Liver (tissue), 9 donors: Measurements from ENCODE around the gene ANKRD6. TPM values are rescaled to one million over a fixed set of nuclear protein-coding genes. Genes with fewer than 3 reads are reported as not detected.

Experiments used
- DNase-seq: peaks from one replicate; pipeline ENCODE4 v3.0.0-alpha.2; 2017; ENCODE audit warnings: low spot score
- H3K27ac ChIP-seq, 2 donors: one replicate each; pipeline ENCODE4 v1.7.0; 2013; ENCODE audit warnings: inconsistent platforms in 2 of 2, low read length in 2 of 2, control low read depth in 1 of 2, low read depth in 1 of 2, mild to moderate bottlenecking in 1 of 2
- H3K27me3 ChIP-seq, 4 donors: one replicate each; pipeline versions ENCODE4 v1.6.1 to v1.7.0; 2013; ENCODE audit warnings: low read length in 3 of 4, inconsistent platforms in 1 of 4, mild to moderate bottlenecking in 1 of 4, moderate library complexity in 1 of 4; ENCODE audit not compliant: control insufficient read depth in 4 of 4, insufficient read depth in 4 of 4
- H3K36me3 ChIP-seq, 4 donors: one replicate each; pipeline versions ENCODE4 v1.6.1 to v1.7.0; 2013; ENCODE audit warnings: low read length in 3 of 4, mild to moderate bottlenecking in 3 of 4, low read depth in 1 of 4, moderate library complexity in 1 of 4; ENCODE audit not compliant: control insufficient read depth in 4 of 4, insufficient read depth in 3 of 4
- H3K4me1 ChIP-seq, 4 donors: one replicate each; pipeline versions ENCODE4 v1.6.1 to v1.7.0; 2013; ENCODE audit warnings: low read length in 3 of 4, mild to moderate bottlenecking in 3 of 4, moderate library complexity in 1 of 4; ENCODE audit not compliant: control insufficient read depth in 4 of 4, insufficient read depth in 4 of 4
- H3K4me3 ChIP-seq, 3 donors: one replicate each; pipeline versions ENCODE4 v1.6.1 to v1.7.0; 2013; ENCODE audit warnings: low read length in 3 of 3, control low read depth in 1 of 3, low read depth in 1 of 3, mild to moderate bottlenecking in 1 of 3
- H3K9ac ChIP-seq, 2 donors: one replicate each; pipeline ENCODE4 v1.7.0; 2013; ENCODE audit warnings: low read length in 2 of 2, mild to moderate bottlenecking in 2 of 2, moderate library complexity in 2 of 2, control low read depth in 1 of 2, low read depth in 1 of 2
- H3K9me3 ChIP-seq, 4 donors: one replicate each; pipeline versions ENCODE4 v1.6.1 to v1.7.0; 2013; ENCODE audit warnings: low read length in 3 of 4; ENCODE audit not compliant: control insufficient read depth in 4 of 4
- EGR1 ChIP-seq, 2 donors: IDR thresholded peaks; 2 replicates each; pipeline ENCODE4 v1.6.1; 2016 to 2018; ENCODE audit warnings: antibody characterized with exemption in 2 of 2, low read depth in 2 of 2
- FOXA1 ChIP-seq: IDR thresholded peaks from 2 replicates; pipeline ENCODE4 v1.6.1; 2016; ENCODE audit warnings: antibody characterized with exemption
- FOXA2 ChIP-seq: IDR thresholded peaks from 2 replicates; pipeline ENCODE4 v1.6.1; 2016; ENCODE audit warnings: antibody characterized with exemption
- GABPA ChIP-seq, 2 donors: IDR thresholded peaks in 1 of 2; conservative IDR thresholded peaks in 1 of 2; 2 replicates each; pipeline ENCODE4 v1.6.1; 2016; ENCODE audit warnings: antibody characterized with exemption in 2 of 2, mild to moderate bottlenecking in 1 of 2, moderate library complexity in 1 of 2
- HNF4A ChIP-seq, 2 donors: conservative IDR thresholded peaks; 2 replicates each; pipeline ENCODE4 v1.6.1; 2016; ENCODE audit warnings: antibody characterized with exemption in 2 of 2, mild to moderate bottlenecking in 2 of 2
- HNF4G ChIP-seq: IDR thresholded peaks from 2 replicates; pipeline ENCODE4 v1.6.1; 2016; ENCODE audit warnings: antibody characterized with exemption
- JUND ChIP-seq, 2 donors: IDR thresholded peaks; 2 replicates each; pipeline ENCODE4 v1.6.1; 2016; ENCODE audit warnings: antibody characterized with exemption in 2 of 2
- NR2F2 ChIP-seq: IDR thresholded peaks from 2 replicates; pipeline ENCODE4 v1.6.1; 2016; ENCODE audit warnings: antibody characterized with exemption
- RAD21 ChIP-seq, 2 donors: IDR thresholded peaks; 2 replicates each; pipeline ENCODE4 v1.6.1; 2016; ENCODE audit warnings: antibody characterized with exemption in 2 of 2, mild to moderate bottlenecking in 2 of 2
- RXRA ChIP-seq, 2 donors: IDR thresholded peaks; 2 replicates each; pipeline ENCODE4 v1.6.1; 2017 to 2018; ENCODE audit warnings: antibody characterized with exemption in 2 of 2, mild to moderate bottlenecking in 1 of 2
- SP1 ChIP-seq: IDR thresholded peaks from 2 replicates; pipeline ENCODE4 v1.6.1; 2018; ENCODE audit warnings: antibody characterized with exemption, mild to moderate bottlenecking
- TAF1 ChIP-seq: conservative IDR thresholded peaks from 2 replicates; pipeline ENCODE4 v1.6.1; 2016; ENCODE audit warnings: antibody characterized with exemption, mild to moderate bottlenecking
- YY1 ChIP-seq: IDR thresholded peaks from 2 replicates; pipeline ENCODE4 v1.6.1; 2016; ENCODE audit warnings: antibody characterized with exemption, mild to moderate bottlenecking
- WGBS: extraction: QIAGEN DNeasy Blood & Tissue Kit; methylation state at CpG from one replicate; pipeline ENCODE4 v1.1.7; 2013; 5-methylcytosine and 5-hydroxymethylcytosine counted together
- polyA plus RNA-seq, 2 donors: library from polyadenylated mRNA; stranded (reverse) in 1 of 2; unstranded in 1 of 2; fragments of 200-250 nt in 1 of 2; fragments of >200 nt in 1 of 2; fragmentation: Nextera tagmentation in 1 of 2; extraction: Ambion mirVana in 1 of 2; gene quantifications; one replicate each; pipeline versions ENCODE4 v1.2.1 to v1.2.3, GENCODE V29; 2013 to 2015
- total RNA-seq, 2 donors: library from RNA; depleted of rRNA; stranded (reverse); fragments of >200 nt; gene quantifications; one replicate each; pipeline ENCODE4 v1.2.3, GENCODE V29; 2014
- TF ChIP-seq, protein P1 (sequence below): IDR thresholded peaks from 2 replicates; pipeline ENCODE4 v1.6.1; 2016; ENCODE audit warnings: antibody characterized with exemption
- TF ChIP-seq, protein P2 (sequence below): IDR thresholded peaks from 2 replicates; pipeline ENCODE4 v1.6.1; 2016; ENCODE audit warnings: antibody characterized with exemption, mild to moderate bottlenecking
- TF ChIP-seq, protein P3 (sequence below): fragments of 150-350 bp; IDR thresholded peaks from 2 replicates; pipeline ENCODE4 v1.5.1; 2017; ENCODE audit warnings: improper control_type of control experiment, low read depth, low read length; ENCODE audit not compliant: missing input control
- TF ChIP-seq, protein P4 (sequence below): IDR thresholded peaks from 2 replicates; pipeline ENCODE4 v1.6.1; 2016; ENCODE audit warnings: antibody characterized with exemption
- TF ChIP-seq, protein P5 (sequence below): IDR thresholded peaks from 2 replicates; pipeline ENCODE4 v1.6.1; 2016; ENCODE audit warnings: antibody characterized with exemption
- donor health status: healthy.
- donor health status: healthy.
- donor health status: healthy.
- donor health status: healthy.
- donor health status: healthy.

ANKRD6 gene
- total and polyA plus RNA-seq, 4 donors, result 2.9 to 9.2 (median 3.8) TPM

DNA sequence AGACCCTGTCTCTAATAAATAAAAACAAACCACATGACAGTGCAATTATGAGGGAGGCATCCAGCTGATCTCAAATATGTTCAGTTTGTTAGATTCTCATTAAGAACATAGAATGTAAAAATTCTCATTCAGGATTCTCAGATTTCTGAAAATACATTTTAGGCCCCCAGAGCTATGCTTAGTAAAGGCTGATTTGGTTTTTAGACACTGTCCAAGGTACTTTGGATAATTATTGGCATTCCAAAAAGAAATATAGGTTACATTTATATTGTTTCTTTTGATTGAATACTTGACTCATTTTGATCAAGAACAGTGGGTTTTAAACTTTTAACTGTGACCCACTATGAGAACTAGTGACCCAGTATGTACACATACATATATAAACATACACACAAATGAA is 55.5 kb downstream of the ANKRD6 start:
- H3K27ac ChIP-seq, result no peak overlapping the region

DNA sequence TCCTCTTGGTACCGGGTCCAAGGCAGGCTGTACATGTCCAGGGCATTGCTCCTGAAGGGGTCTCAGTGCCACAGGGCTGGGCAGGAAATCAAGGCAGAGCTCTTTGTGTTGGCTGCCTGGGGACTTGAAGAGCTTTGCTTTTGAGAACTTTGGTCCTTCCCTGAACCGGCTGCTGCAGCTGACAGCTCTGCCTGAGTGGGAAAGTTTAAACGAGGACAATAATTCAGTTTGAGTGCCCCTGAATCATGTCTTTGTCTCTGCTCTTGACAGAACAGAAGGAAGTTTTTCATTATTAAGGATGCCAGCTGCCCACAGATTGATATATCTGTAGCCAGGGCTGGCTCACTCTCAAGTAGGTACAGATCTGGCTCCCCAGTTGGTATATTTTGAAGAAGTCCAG is 56.1 kb downstream of the ANKRD6 start:
- Histone ChIP-seq H3K9ac (no peak overlapping the region), H3K9me3 (no peaks in the 10 kb centered on the region), H3K27me3 (no peaks in the 10 kb centered on the region), H3K4me1 (no peaks in the 10 kb centered on the region), H3K27ac (no peak overlapping the region), H3K36me3 (no peaks in the 10 kb centered on the region), H3K4me3 (no peak overlapping the region)
- WGBS, result 78% methylated on average over 3 of the region's 3 CpGs
- no peak for DNase-seq
- TF ChIP-seq SP1 (no peak), YY1 (no peak), RXRA (IDR thresholded peaks at IDR 0.05) (no peak), EGR1 (IDR thresholded peaks at IDR 0.05; ENCODE audit: low read depth in 2 of 2) (no peak), HNF4A (conservative IDR thresholded peaks at IDR 0.05) (no peak), TAF1 (no peak), GABPA (IDR thresholded peaks at IDR 0.05 in 1 of 2, conservative IDR thresholded peaks at IDR 0.05 in 1 of 2) (no peak), HNF4G (no peak), JUND (IDR thresholded peaks at IDR 0.05) (no peak), FOXA2 (no peak), FOXA1 (no peak), NR2F2 (no peak), RAD21 (IDR thresholded peaks at IDR 0.05) (no peak)
- TF ChIP-seq, protein P1, sequence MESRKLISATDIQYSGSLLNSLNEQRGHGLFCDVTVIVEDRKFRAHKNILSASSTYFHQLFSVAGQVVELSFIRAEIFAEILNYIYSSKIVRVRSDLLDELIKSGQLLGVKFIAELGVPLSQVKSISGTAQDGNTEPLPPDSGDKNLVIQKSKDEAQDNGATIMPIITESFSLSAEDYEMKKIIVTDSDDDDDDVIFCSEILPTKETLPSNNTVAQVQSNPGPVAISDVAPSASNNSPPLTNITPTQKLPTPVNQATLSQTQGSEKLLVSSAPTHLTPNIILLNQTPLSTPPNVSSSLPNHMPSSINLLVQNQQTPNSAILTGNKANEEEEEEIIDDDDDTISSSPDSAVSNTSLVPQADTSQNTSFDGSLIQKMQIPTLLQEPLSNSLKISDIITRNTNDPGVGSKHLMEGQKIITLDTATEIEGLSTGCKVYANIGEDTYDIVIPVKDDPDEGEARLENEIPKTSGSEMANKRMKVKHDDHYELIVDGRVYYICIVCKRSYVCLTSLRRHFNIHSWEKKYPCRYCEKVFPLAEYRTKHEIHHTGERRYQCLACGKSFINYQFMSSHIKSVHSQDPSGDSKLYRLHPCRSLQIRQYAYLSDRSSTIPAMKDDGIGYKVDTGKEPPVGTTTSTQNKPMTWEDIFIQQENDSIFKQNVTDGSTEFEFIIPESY, result no peak
- TF ChIP-seq, protein P2, sequence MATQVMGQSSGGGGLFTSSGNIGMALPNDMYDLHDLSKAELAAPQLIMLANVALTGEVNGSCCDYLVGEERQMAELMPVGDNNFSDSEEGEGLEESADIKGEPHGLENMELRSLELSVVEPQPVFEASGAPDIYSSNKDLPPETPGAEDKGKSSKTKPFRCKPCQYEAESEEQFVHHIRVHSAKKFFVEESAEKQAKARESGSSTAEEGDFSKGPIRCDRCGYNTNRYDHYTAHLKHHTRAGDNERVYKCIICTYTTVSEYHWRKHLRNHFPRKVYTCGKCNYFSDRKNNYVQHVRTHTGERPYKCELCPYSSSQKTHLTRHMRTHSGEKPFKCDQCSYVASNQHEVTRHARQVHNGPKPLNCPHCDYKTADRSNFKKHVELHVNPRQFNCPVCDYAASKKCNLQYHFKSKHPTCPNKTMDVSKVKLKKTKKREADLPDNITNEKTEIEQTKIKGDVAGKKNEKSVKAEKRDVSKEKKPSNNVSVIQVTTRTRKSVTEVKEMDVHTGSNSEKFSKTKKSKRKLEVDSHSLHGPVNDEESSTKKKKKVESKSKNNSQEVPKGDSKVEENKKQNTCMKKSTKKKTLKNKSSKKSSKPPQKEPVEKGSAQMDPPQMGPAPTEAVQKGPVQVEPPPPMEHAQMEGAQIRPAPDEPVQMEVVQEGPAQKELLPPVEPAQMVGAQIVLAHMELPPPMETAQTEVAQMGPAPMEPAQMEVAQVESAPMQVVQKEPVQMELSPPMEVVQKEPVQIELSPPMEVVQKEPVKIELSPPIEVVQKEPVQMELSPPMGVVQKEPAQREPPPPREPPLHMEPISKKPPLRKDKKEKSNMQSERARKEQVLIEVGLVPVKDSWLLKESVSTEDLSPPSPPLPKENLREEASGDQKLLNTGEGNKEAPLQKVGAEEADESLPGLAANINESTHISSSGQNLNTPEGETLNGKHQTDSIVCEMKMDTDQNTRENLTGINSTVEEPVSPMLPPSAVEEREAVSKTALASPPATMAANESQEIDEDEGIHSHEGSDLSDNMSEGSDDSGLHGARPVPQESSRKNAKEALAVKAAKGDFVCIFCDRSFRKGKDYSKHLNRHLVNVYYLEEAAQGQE, result no peak
- TF ChIP-seq, protein P3, sequence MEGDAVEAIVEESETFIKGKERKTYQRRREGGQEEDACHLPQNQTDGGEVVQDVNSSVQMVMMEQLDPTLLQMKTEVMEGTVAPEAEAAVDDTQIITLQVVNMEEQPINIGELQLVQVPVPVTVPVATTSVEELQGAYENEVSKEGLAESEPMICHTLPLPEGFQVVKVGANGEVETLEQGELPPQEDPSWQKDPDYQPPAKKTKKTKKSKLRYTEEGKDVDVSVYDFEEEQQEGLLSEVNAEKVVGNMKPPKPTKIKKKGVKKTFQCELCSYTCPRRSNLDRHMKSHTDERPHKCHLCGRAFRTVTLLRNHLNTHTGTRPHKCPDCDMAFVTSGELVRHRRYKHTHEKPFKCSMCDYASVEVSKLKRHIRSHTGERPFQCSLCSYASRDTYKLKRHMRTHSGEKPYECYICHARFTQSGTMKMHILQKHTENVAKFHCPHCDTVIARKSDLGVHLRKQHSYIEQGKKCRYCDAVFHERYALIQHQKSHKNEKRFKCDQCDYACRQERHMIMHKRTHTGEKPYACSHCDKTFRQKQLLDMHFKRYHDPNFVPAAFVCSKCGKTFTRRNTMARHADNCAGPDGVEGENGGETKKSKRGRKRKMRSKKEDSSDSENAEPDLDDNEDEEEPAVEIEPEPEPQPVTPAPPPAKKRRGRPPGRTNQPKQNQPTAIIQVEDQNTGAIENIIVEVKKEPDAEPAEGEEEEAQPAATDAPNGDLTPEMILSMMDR, result no peak
- TF ChIP-seq, protein P4, sequence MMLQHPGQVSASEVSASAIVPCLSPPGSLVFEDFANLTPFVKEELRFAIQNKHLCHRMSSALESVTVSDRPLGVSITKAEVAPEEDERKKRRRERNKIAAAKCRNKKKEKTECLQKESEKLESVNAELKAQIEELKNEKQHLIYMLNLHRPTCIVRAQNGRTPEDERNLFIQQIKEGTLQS, result no peak
- TF ChIP-seq, protein P5, sequence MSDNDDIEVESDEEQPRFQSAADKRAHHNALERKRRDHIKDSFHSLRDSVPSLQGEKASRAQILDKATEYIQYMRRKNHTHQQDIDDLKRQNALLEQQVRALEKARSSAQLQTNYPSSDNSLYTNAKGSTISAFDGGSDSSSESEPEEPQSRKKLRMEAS, result no peak

More for the DNA sequence above, 55.5 kb downstream of the ANKRD6 start:
- Histone ChIP-seq H3K9me3 (no peaks in the 10 kb centered on the region), H3K9ac (no peak overlapping the region), H3K27me3 (no peaks in the 10 kb centered on the region), H3K4me1 (no peaks in the 10 kb centered on the region), H3K36me3 (no peaks in the 10 kb centered on the region), H3K4me3 (no peak overlapping the region)
- no peak for DNase-seq
- TF ChIP-seq, protein P1, result no peak
- TF ChIP-seq, protein P4, result no peak
- TF ChIP-seq RXRA (IDR thresholded peaks at IDR 0.05), result no peak
